IMR-90 (cell line): Measurements from ENCODE around the gene ADRA1B.

Experiments
- CTCF ChIP-seq: conservative IDR thresholded peaks from 2 replicates; pipeline ENCODE4 v1.5.1; 2012; ENCODE audit warnings: mild to moderate bottlenecking, low read depth, low read length, improper control_type of control experiment
- NFE2L2 ChIP-seq: fragments of 150-350 bp; IDR thresholded peaks from 2 replicates; pipeline ENCODE4 v1.6.1; 2016; ENCODE audit warnings: low read depth, mild to moderate bottlenecking, low read length
- RFX5 ChIP-seq: IDR thresholded peaks from 2 replicates; pipeline ENCODE4 v1.8.0; 2012; ENCODE audit warnings: low read depth, mild to moderate bottlenecking, low read length, moderate library complexity

GRCh38 chr5:159945359-159945758 is 29.1 kb downstream of the ADRA1B start:
- no peak for TF ChIP-seq RFX5
- TF ChIP-seq CTCF: no peak
- TF ChIP-seq NFE2L2: no peak
